PFSK-1 (cell line): Measurements from ENCODE around the gene XCR1.

Experiments used
- FOXP2 ChIP-seq: optimal IDR thresholded peaks from 2 replicates; pipeline ENCODE3; 2011; ENCODE audit warnings: borderline replicate concordance, control low read depth, inconsistent platforms; ENCODE audit not compliant: insufficient read depth; ENCODE audit errors: extremely low read length, extremely low read depth
- POLR2AphosphoS5 ChIP-seq: IDR thresholded peaks from 2 replicates; pipeline ENCODE4 v1.6.1; 2012; ENCODE audit warnings: low read depth, mild to moderate bottlenecking, control low read depth, low read length, moderate library complexity
- SIN3A ChIP-seq: IDR thresholded peaks from 2 replicates; pipeline ENCODE4 v1.6.1; 2012; ENCODE audit warnings: mild to moderate bottlenecking, low read length, moderate library complexity, borderline replicate concordance; ENCODE audit not compliant: insufficient read depth
- TAF1 ChIP-seq: IDR thresholded peaks from 2 replicates; pipeline ENCODE4 v1.6.1; 2012; ENCODE audit warnings: low read length, control low read depth, borderline replicate concordance; ENCODE audit not compliant: insufficient read depth
- TF ChIP-seq, protein P1 (sequence below), 2 experiments: IDR thresholded peaks; 2 replicates each; pipeline versions ENCODE4 v1.6.1 to v1.8.0; 2011 to 2012; ENCODE audit warnings: low read depth in 2 of 2, low read length in 2 of 2, control low read depth in 1 of 2, inconsistent platforms in 1 of 2, mild to moderate bottlenecking in 1 of 2, moderate library complexity in 1 of 2; ENCODE audit not compliant: insufficient read depth in 1 of 2

XCR1 gene

DNA sequence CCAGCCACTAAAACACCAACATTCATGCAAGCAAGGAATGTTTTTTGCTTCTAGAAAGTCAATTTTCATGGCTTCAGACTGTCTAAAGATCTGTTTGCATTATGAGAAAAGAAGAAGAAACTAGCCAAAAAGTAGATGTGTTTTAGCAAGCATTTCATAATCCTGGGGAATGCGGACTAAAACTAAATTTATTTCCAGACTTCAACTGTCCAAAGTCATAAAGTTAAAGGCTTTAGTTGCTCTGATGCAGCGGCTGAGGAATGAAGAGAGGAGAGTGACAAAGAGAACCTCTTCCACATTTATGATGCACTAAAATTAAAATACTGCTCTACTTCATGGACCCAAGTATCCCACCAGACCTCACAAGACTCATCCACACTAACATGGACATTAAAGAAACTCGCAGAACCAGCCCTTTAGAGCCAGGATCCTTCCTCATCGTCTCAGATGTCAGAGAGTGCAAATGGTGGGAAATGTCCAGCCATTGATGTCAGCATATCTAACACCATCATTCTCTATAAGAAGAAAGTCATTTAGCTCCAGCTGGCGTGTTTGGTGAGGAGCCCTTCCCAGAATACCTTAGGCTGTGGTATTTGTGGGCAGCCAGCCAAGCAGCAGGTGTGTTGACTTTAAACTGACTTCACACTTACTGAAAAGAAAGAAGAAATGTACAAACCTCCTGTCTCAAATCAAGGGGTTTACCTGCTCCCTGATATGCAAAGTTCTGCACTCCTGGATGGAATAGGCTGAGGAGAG, 49.1 kb downstream of the XCR1 start:
- TF ChIP-seq FOXP2, result no peak
- no peak for TF ChIP-seq POLR2AphosphoS5
- TF ChIP-seq, protein P1, sequence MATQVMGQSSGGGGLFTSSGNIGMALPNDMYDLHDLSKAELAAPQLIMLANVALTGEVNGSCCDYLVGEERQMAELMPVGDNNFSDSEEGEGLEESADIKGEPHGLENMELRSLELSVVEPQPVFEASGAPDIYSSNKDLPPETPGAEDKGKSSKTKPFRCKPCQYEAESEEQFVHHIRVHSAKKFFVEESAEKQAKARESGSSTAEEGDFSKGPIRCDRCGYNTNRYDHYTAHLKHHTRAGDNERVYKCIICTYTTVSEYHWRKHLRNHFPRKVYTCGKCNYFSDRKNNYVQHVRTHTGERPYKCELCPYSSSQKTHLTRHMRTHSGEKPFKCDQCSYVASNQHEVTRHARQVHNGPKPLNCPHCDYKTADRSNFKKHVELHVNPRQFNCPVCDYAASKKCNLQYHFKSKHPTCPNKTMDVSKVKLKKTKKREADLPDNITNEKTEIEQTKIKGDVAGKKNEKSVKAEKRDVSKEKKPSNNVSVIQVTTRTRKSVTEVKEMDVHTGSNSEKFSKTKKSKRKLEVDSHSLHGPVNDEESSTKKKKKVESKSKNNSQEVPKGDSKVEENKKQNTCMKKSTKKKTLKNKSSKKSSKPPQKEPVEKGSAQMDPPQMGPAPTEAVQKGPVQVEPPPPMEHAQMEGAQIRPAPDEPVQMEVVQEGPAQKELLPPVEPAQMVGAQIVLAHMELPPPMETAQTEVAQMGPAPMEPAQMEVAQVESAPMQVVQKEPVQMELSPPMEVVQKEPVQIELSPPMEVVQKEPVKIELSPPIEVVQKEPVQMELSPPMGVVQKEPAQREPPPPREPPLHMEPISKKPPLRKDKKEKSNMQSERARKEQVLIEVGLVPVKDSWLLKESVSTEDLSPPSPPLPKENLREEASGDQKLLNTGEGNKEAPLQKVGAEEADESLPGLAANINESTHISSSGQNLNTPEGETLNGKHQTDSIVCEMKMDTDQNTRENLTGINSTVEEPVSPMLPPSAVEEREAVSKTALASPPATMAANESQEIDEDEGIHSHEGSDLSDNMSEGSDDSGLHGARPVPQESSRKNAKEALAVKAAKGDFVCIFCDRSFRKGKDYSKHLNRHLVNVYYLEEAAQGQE (IDR thresholded peaks at IDR 0.05; ENCODE audit: insufficient read depth in 1 of 2, low read depth in 2 of 2, low read length in 2 of 2), result no peak
- no peak for TF ChIP-seq SIN3A
- no peak for TF ChIP-seq TAF1

DNA sequence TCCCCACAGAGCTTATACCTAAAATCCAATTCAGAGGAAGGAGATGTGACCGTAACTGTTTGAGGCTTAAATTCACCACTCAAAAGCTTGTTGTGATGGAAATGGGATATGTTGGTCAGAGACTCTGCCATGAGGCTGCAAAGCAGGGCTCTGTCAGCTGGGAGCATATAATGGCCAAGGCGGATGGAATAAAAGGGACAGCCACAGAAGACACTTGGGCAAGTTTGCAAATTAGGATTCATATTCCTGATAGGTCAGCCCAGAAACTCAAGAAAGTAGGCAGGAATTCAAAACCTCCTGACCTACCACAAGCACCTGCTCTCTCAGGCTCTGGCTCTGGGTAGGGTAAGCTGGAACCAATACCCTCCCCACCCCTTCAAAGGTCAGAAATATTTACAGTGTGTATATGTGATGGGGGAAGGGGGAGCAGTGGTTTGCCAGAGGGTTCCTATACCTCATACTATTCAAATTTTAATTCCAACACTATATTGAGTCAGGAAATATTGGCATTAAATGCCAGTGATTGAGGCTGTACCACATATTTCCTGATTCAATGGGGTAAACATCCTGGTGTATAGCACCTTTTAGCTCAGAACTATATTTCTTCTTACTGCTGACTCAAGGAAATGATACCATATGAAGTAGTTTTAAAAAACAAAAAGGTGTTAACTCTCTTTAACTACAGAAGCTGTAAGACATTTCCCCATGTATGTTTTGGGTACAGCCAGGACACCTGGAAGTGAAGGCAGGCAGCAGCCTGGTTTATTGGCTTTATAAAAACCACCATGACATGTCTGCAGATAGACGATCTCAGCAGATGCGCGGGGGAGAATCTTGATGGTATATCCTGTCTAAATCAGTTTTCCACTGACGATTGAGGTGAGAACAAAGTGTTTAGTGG, 50.8 kb downstream of the XCR1 start:
- TF ChIP-seq TAF1 (no peak), FOXP2 (no peak), POLR2AphosphoS5 (no peak), SIN3A (no peak)
- TF ChIP-seq, protein P1 (IDR thresholded peaks at IDR 0.05; ENCODE audit: insufficient read depth in 1 of 2, low read depth in 2 of 2, low read length in 2 of 2), result no peak

DNA sequence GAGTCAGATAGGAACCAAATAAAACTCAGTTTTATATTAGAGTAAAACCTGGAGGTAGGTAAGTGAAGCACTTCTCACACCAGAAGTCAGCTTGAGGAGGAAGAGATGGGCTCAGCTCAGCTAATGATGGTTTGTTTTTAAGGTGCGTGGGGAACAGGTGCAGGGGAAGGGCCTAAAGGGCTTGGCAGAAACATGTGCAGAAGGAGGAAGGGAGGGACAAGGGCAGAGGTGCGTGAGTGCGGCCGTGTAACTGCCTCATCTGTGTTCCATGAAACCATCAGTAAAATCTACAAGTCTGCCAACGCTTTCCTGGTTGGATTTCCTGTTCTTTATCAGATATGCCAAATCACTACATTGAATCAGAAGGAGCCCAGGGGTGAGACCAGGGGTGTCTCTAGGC, 51.6 kb downstream of the XCR1 start:
- TF ChIP-seq FOXP2 (no peak), SIN3A (no peak), POLR2AphosphoS5 (no peak), TAF1 (no peak)
- TF ChIP-seq, protein P1 (IDR thresholded peaks at IDR 0.05; ENCODE audit: insufficient read depth in 1 of 2, low read depth in 2 of 2, low read length in 2 of 2), result no peak

DNA sequence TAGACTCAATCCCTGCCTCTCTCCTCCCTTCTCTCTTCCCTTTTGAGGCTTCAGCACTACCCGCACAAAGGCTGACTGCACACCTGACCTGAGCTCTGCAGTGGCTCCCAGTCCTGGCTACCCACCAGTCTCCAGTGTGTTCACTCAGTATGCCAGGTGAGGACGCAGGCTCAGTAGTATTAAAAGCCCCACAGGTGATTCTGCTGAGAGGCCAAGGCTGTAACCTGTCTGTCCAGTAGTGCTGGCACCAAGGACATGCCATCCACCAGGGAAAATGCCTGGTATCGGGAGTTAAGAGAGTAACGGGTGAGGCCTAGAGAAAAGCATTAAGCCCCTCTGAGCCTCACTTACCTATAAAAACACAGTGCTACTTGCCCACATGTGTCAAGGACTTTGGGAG, 52.6 kb downstream of the XCR1 start:
- TF ChIP-seq TAF1 (no peak), POLR2AphosphoS5 (no peak), FOXP2 (no peak), SIN3A (no peak)
- TF ChIP-seq, protein P1 (IDR thresholded peaks at IDR 0.05; ENCODE audit: insufficient read depth in 1 of 2, low read depth in 2 of 2, low read length in 2 of 2), result no peak
